Ramos (cell line): Measurements from ENCODE around the gene SAMSN1.
"Not testable (repeated sequence)": the region's sequence is repeated elsewhere in the genome, so short reads cannot be mapped to it uniquely, and the experiment has no call there.

Experiments used
- in situ Hi-C: fragments of 300-500 bp; cut with MboI; formaldehyde crosslinking; loops from one replicate; pipeline ENCODE4 v1.14.3; 2022; ENCODE audit warnings: low sequenced_read_pairs; ENCODE audit not compliant: unreplicated experiment

The SAMSN1 gene

DNA sequence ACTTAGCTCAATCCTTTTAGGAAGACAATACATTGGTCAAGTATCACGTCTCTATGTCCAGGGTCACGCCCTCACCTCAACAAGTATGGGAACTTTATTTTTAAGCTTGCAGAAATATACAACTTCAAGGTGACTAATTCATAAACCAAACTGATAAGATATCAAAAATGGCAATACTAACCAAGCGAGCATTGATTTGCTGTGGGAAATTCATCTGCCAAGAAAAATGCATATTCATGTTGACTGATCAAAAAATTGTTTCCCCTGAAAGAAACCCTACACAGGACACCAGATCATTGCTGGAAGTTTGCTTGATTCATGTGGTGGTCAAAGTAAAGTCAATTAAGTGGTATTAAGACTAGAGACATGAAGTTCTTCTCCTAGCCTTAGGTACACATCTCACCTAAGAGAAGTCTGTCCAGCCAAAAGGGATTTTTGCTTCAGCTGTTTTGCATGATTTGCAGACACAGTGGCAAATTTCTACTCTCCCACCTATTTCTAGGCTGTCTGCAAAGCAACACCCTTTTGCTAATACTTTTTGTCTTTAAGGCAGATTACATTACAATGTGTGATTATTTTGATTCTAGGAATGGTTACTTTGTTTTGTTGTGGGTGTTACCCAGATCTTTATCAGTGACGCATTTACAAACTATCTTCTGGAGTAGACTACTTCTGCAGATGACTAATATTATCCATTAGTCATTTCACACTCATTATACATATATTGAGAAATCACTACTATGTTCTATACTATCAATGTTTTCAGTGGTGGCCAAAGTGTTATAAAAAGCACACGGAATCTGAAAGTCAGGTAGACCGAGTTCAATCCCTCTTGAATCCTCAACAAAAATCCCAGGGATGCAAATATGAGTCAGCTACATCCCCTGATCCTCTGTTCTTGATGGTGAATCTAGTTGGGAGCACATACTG lies 12.4 kb downstream of the SAMSN1 start:
- in situ Hi-C loops = no loop called here

DNA sequence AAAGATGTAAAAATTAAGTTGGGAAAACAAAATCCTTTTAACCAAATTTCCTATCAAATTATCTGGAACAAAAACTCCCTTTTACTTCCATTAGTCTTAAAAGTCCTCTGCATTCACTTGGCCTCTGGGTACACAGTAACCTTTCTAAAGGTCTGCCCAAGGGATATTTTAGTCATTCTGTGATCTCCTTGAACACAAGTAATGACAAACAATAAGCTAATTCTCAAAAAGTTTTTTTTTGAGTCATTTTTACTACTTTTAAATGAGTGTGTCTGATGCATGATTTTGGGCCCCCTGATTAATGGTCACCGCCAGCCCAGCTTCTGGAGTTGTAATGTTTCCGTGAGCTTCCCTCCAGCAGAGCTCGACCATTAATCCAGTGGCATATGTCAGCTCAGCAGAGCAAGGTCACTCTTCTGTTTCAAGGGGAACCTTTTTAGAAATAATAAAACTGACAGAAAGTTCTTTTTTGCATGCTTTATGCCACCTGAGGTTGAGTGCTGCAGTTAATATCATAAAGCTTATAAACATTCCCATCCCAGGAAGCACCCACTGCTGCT lies 14.3 kb downstream of the SAMSN1 start:
- in situ Hi-C loops = no loop called here

DNA sequence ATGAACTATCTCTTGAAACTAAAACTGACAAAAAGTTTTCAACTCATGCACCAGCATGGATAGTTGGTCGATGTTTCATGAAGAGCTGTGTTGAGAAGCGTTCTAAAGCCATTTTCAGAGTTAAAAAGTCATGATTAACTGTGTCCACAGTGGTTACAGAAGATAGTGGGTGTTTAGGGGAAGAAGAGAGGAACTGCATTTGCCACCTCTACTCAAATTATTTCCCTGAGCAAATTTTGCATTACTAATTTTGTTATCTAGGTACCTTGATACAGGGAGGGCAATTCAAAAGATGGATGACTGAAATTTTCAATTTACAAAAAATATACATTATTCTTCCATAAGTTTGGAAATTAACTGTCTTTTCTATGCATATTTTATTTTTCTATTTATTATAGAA lies 15.5 kb downstream of the SAMSN1 start:
- in situ Hi-C loops = no loop called here

DNA sequence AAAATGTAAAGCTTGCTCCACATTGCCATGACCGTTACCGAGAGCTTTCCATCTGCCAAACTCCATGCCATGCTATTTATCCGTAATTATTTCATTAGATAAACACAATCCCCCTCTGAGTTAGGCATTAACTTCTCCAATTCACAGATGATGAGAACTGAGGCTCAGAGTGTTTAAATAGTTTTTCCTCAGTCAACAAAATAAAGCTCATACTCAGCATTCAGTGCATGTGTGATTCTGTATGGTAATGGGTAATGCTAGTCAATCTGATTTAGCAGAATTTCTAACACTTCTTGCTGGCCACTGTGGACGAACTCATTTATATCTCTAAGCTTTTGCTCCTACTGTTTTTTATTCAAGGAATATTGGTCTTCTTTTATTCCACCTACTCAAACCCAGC lies 17.3 kb downstream of the SAMSN1 start:
- in situ Hi-C loops = no loop called here

DNA sequence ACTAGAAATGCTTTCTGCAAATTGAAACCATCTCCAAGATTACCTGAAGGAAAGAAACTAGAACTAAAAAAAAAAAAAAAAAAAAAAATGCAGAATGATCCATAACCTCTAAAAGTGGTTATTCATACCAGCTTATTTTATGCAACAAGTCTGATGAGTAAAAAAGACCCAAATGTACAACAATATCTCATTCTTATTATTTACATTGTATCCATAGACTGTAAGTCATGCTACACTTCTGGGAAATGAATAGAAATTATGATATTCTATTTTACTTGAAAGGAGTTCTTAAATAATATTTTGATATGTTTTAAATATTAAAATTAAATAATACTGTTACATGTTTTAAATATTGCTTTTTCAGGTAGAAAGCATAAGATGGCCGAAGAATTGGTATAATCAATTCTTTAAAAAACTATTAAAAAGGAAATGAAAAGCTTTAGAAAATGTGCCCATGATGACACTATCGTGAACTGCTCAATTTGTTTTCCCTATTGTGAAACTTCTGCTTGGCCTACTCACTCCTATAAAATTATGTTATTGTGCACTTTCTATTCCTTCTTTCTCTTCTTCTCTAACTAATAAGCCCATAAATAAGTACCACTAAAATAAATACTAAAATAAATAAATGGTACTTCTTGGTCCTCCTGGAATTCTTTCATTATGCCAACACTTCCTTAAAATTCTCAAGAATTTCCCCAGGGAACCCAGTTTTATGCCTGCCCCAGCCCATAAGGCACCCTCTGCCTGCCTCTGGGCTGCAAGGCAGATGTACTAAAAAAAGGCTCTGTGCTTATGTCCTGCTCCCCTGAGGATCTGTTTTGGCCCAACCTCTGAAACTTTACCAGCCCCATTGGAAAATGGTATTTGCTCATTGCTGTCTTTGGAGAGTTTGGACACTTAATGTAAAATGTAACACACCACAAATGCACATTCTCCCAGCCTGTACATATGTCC lies 18.1 kb downstream of the SAMSN1 start:
- in situ Hi-C loops = no loop called here

DNA sequence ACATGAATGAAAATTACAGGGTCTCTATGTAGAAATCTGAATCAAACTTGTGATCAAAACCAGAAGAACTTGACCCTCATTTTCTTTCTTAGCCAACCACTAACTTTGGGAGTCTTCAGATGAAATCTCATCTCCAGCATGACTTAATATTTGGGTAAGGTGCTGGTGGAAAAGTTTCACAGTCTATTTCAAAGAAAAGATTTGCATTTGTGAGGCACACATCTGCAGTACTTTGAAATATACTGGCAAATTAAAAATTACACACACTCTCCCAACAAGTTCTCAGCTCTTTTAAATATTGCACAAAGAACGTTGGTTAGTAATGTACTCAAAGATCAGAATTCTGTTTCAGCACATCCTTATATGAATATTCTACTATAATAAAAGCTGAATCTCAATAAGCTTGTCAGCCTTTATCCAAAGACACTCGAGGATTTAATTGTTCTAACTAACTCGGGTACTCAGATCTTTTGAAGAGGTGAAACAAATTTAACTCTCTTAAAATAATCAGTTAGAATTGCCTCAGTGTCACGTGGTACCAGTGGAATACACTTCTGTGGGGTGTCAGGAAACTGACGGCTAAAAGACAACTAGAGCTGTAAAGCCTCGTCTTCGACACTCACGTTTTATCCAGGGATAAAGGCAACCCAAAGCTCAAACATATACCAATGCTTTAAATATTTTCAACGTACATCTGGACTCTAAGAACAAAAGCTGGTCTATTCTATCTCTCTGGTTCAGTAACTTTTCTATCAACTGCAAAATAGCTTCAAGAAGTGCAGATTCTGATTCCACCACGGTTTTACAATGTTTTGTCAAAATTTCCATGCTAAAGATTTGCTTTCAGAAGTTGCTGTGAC lies 19.0 kb downstream of the SAMSN1 start:
- in situ Hi-C loops = no loop called here

DNA sequence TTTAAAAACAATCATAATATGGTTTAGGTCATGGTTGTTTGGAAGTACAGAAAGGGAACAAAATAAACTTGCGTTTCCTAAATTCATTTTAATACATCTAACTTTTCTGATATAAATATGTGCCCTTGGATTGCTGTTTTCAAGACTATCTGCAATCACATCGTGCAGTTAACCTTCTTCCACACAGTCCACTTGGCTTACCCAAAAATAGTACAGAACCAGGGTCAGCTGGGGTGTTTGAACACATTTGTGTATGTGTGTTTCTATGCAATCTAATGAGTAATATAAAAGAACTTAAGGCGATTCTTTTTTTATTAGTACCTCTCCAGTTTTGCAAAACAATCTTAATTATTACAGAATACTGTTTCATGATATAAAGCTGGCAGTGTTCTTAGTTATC lies 19.9 kb downstream of the SAMSN1 start:
- in situ Hi-C loops = no loop called here

DNA sequence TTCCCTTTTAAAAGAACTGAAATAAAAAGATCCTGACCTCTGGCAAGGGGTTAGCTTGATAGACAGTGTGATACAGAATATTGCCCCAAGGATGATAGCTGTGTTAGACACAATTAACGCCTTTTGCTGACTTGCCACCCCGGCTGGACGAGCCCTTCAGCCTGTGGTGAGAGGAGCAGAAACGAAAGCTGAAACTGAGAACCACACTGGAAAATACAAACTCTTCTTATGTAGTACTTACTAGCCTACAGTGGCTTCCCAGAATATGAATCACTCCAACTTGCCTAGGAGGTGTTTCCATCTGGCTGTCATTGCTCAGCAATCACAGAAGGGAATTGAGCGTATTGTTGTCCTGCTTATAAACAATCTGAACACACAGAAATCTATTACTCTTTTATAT lies 22.9 kb downstream of the SAMSN1 start:
- in situ Hi-C loops = no loop called here

DNA sequence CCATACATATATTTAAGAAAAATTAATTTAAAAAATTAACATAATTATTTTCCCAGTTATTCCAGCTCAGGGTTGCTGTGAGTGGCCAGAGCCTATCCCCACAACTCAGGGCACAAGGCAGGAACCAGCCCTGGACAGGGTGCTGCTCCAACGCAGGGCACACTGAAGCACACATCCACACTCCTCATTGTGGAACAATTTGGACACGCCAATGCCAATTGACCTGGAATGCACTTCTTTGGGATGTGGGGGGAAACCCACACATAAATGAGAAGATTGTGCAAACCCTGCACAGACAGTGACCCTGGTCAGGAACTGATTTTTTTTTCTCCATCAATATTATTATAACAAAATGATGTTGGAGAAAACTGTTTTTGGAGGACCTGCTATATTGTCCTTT lies 23.4 kb downstream of the SAMSN1 start:
- in situ Hi-C loops = no loop called here

DNA sequence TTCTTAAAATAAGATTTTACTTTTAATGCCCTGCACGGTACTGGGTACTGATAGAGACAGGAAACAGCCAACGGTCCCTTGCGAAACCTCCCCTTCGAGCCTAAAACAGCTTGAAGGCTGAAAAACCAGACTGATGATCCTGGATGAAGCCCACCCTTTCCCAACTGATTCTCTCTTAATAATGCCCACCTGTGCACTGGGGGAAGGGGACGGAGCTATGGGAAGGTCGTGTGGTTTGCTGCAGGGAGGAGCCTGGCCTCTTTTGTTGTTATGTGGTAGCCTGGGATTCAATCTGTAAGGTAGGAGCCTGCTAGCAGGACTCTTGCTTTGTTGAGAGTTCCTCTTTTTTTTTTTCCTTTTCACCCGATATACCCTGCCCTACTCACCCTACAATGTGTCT lies 25.6 kb downstream of the SAMSN1 start:
- in situ Hi-C loops = no loop called here

DNA sequence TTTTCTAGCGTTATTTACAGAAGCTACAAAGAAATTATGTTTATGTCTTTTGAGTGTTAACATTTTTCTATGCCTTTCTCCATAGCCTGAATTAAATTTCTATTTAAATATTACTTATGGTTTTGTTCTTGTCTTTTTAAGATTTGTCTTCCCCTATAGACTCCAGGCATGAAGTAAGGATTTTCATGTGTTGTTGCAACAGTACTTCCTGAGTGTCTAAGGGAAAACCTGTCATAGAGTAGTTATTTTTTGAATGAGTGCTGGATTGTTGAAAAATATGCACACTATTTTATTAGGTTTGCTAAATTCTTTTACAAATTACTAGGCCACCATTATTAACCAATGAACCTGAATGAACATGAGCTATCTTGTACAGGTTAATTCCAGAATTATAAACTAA lies 27.1 kb downstream of the SAMSN1 start:
- in situ Hi-C loops = no loop called here

DNA sequence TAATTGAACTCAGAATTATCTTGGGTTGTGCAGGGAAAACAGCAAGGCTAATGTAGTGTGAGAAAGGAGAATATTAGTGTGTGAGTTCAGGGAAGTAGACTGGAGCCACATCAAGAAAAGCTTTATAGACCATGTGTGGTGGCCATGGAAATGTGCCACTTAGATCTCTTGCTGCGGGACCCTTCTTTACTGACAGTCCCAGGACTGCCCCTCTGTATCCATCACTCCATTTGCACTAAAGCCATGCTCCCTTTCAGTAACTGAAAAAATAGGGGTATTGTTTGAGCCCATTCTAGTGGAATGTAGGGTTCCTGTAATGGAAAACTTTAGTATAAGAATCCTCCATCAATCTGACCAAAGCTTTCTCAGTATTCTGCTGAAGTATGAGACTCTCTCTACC lies 32.3 kb downstream of the SAMSN1 start:
- in situ Hi-C loops = no loop called here

DNA sequence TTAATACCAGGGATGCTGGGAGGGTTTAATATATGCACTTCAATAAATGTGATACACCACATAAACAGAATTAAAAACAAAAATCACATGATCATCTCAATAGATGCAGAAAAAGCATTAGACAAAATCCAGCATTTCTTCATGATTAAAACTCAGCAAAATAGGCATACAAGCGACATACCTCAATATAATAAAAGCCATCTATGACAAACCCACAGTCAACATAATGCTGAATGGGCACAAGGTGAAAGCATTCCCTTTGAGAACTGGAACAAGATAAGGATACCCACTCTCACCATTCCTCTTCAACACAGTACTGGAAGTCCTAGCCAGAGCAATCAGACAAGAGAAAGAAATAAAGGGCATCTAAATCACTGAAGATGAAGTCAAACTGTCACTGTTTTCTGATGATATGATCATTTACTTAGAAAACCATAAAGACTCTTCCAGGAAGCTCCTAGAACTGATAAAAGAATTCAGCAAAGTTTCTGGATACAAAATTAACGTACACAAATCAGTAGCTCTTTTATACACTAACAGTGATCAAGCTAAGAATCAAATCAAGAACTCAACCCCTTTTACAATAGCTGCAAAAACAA lies 39.2 kb downstream of the SAMSN1 start:
- in situ Hi-C loops = not testable (repeated sequence)

DNA sequence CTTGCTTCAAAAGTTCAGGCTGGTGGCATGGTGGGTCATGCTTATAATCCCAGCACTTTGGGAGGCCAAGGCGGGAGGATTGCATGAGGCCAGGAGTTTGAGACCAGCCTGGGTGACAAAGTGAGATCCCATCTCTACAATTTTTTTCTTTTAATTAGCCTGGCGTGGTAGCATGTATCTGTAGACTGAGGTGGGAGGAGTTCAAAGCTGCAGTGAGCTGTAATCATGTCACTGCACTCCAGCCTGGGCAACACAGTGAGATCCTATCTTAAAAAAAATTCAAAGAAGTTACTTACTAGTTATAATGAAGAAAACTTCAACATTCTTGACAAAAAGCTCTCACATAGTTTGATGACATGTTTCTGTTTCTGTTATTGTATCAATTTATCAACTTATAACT lies 45.2 kb downstream of the SAMSN1 start:
- in situ Hi-C loops = no loop called here

DNA sequence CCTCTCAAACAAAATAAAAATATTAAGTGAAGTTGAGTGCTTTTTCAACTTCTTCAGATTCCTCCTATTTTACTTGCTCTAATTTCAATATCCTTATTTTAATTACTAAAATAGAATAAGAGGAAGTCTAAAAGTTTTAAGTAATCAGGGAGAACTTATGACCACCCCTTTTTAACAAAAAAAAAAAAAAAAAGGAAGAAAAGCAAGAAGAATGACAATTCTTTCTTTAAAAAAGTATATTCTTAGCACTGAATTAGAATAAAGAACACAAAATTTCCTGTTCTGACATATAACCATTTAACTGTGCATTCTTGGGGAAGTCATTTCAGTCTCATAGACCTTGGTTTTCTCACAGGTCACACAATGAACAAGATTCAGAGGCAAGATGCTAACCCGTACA lies 46.8 kb downstream of the SAMSN1 start:
- in situ Hi-C loops = no loop called here

DNA sequence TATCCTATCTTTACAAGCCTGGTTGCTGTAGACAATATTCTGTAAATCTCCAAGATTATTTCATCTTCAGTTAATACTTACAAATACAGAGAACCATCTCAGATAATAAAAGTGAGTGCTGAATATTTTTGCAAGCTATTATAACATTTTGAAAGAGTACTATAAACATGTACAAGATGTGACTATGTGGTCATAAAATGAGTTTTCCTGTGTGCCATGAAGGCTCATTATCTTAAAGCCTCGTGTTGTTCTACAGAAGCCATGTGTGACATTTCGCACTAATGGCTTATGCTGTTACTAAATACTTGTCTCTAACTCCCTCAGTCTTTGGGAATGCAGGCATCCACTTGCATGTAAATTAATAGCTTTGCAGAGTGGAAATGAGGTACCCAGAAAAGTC lies 48.3 kb downstream of the SAMSN1 start:
- in situ Hi-C loops = no loop called here

DNA sequence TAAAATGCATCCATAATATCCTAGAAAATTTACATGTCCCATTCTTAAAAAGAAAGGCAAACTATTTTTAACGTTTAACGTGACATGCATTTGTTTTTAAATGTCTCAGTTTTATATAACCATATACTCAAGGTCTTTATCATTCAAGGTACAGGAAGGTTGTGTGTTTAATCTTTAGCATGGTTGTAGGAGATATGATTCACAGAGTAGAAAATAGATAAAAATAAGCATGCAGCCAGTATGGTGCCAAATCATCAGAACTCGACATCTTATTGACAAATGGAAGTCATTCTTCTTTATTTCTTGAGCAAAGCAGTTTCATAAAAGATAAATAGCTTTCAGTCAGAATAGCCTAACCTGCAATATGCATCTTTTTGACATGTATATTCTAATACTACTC lies 51.0 kb downstream of the SAMSN1 start:
- in situ Hi-C loops = no loop called here

DNA sequence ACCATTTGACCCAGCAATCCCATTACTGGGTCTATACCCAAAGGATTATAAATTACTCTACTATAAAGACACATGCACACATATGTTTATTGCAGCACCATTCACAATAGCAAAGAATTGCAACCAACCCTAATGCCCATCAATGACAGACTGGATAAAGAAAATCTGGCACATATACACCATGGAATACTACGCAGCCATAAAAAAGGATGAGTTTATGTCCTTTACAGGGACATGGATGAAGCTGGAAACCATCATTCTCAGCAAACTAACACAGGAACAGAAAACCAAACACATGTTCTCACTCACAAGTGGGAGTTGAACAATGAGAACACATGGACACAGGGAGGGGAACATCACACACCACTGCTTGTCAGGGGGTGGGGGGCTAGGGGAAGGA lies 51.9 kb downstream of the SAMSN1 start:
- in situ Hi-C loops = not testable (repeated sequence)

DNA sequence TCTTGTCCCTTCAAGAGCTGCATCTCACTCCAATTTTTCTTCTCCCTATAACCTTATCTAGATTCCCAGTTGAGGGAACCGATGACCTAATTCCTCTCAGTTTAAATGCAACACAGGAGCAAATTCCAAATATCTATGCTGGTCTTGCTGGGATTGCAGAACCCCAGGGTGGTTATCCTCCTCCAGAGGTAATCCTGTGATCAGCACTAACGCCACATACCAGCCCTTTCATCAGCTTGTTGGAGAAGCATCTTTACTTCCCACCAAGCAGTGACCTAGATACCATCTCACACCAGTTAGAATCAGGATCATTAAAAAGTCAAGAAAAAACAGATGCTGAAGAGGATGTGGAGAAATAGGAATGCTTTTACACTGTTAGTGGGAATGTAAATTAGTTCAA lies 52.4 kb downstream of the SAMSN1 start:
- in situ Hi-C loops = no loop called here

DNA sequence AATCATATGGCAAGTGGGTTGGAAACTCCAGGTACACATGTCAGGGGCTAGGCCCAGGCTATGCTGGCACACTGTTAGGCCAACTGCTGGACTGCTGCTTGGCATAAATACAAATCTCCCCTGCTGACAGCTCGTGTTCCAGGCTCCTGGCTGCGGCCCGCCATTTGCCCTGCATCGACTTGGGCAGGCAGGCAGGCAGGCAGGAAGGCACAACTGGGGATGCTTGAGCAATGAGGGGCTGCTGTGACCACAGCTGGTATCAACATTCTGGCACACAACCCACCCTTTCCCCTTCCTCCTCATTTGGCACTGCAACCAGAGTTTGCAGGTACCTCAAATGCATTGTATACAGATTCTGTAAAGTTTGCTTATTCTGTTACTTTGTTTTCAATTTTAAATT lies 53.2 kb downstream of the SAMSN1 start:
- in situ Hi-C loops = no loop called here
